Prostate gland (tissue), 2 donors: ENCODE results near the gene LDB3. TPM values are rescaled to one million over a fixed set of nuclear protein-coding genes. Genes with fewer than 3 reads are reported as not detected.
A peak's percentile ranks its signal among the peaks of the same experiment; 100 is the strongest.

Experiments used
- DNase-seq: peaks from one replicate; pipeline ENCODE4 v3.0.0-alpha.2; 2019; ENCODE audit warnings: low spot score
- H3K27ac ChIP-seq, 2 donors: fragments of 200-600 bp; sonication (generic); 2 replicates each; pipeline ENCODE4 v1.5.1; 2017 to 2019
- H3K27me3 ChIP-seq: fragments of 200-600 bp; sonication (generic); replicated peaks from 2 replicates; pipeline ENCODE4 v1.5.1; 2019; ENCODE audit not compliant: insufficient read depth
- H3K36me3 ChIP-seq, 2 donors: fragments of 200-600 bp; sonication (generic); 1 replicate in 1 of 2; 2 replicates in 1 of 2; pipeline versions ENCODE4 v1.5.1 to v1.8.1; 2017 to 2019
- H3K4me1 ChIP-seq: fragments of 200-600 bp; sonication (generic); replicated peaks from 2 replicates; pipeline ENCODE4 v1.5.1; 2019
- H3K4me3 ChIP-seq, 2 donors: fragments of 200-600 bp; sonication (generic); 2 replicates each; pipeline ENCODE4 v1.5.1; 2017 to 2019
- H3K9me3 ChIP-seq: fragments of 200-600 bp; sonication (generic); 2 replicates; pipeline ENCODE4 v1.5.1; 2017
- POLR2A ChIP-seq: fragments of 450-650 bp; IDR thresholded peaks from one replicate; pipeline ENCODE4 v1.6.1; 2016; ENCODE audit warnings: antibody characterized with exemption, mild to moderate bottlenecking
- POLR2AphosphoS5 ChIP-seq: sonication (generic); formaldehyde crosslinking; IDR thresholded peaks from one replicate; pipeline ENCODE4 v1.6.1; 2017; ENCODE audit warnings: antibody characterized with exemption
- WGBS: methylation state at CpG from one replicate; pipeline ENCODE4 v1.1.5; 2018; 5-methylcytosine and 5-hydroxymethylcytosine counted together
- intact Hi-C: fragments of 100-400 bp; cut with DNase I; formaldehyde crosslinking; loops from one replicate; pipeline ENCODE4 v1.14.2; 2022
- total RNA-seq, 2 donors: library from RNA; depleted of rRNA; stranded (reverse); fragments of >200 nt; gene quantifications; one replicate each; pipeline ENCODE4 v1.1.0, GENCODE V29; 2016
- TF ChIP-seq, protein P1 (sequence below), 4 experiments: fragments of 200-600 bp in 2 of 4; fragments of 450-650 bp in 2 of 4; sonication (generic) in 2 of 4; IDR thresholded peaks; 1 replicate in 3 of 4; 2 replicates in 1 of 4; pipeline ENCODE4 v1.5.1; 2016 to 2019; ENCODE audit warnings: antibody characterized with exemption in 4 of 4, mild to moderate bottlenecking in 2 of 4, moderate library complexity in 2 of 4

The LDB3 gene
- total RNA-seq, 2 donors from 2014 or later = 10.8 to 13.0 TPM

DNA sequence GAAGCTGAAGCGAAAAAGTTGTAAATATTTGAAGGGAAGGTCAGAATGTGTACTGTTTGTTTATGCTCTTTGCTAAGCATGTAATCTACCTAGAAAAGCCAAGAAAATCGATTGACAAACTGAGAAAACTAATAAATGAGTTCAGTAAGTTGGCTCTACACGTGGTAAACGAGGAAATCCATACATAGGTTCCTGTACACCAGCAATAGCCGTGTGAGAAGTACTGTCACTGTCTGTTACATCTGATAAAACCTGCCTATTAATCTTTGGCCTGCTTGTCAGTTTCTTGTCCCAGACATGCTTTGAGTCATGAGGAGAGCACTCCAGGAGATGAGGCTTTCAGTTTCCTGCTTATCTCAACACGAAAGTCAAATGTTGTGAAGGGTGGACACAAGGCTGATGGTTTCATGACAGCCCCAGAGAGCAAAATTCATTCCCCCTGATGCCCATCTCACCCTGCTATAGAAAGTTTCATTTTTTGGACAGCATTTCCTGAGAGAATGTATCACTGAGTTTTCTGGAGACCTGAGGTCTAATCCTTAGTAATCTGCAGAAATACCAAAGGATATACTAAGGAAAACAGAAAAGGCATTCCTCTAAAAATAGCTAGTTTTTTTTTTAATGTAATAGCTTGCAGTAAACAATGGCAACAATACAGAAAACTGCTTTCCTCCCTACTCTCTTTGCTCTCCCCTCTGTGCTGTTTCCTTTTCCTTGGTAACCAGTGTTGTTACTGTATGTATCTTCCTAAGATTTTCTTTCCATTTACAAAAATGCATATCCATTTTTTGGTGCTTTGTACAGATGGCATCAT lies 107.0 kb downstream of the LDB3 start:
- DNase-seq = no peak
- peaks cover 8% of the 10 kb centered on the region for H3K4me1 ChIP-seq
- TF ChIP-seq POLR2A = no peak
- peak; percentile 8 for TF ChIP-seq POLR2AphosphoS5
- TF ChIP-seq, protein P1, sequence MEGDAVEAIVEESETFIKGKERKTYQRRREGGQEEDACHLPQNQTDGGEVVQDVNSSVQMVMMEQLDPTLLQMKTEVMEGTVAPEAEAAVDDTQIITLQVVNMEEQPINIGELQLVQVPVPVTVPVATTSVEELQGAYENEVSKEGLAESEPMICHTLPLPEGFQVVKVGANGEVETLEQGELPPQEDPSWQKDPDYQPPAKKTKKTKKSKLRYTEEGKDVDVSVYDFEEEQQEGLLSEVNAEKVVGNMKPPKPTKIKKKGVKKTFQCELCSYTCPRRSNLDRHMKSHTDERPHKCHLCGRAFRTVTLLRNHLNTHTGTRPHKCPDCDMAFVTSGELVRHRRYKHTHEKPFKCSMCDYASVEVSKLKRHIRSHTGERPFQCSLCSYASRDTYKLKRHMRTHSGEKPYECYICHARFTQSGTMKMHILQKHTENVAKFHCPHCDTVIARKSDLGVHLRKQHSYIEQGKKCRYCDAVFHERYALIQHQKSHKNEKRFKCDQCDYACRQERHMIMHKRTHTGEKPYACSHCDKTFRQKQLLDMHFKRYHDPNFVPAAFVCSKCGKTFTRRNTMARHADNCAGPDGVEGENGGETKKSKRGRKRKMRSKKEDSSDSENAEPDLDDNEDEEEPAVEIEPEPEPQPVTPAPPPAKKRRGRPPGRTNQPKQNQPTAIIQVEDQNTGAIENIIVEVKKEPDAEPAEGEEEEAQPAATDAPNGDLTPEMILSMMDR (IDR thresholded peaks at IDR 0.05) = no peak
- H3K27ac ChIP-seq = no peak overlapping the region
- intact Hi-C loops = no loop called here
- H3K27me3 ChIP-seq = no peaks in the 10 kb centered on the region
- H3K9me3 ChIP-seq = no peaks in the 10 kb centered on the region
- WGBS = 20% methylated on average over 6 of the region's 6 CpGs
- H3K4me3 ChIP-seq = no peak overlapping the region
- no peaks in the 10 kb centered on the region for H3K36me3 ChIP-seq

DNA sequence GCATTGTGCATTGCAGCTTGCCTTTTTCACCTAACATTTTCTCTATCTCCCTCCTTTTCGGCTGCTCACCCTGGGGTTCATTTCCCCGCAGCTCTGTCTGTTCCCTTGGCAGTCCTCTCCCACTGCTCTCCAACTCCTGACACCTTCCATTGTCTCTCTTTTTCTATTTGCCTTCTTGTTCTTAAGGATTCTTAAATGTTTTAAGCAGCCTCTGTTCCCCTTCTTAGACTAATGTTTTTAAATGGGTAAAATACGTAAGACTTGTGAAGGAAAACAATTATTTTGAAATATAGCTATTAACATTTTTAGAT lies 107.5 kb downstream of the LDB3 start:
- Histone ChIP-seq H3K36me3 (no peaks in the 10 kb centered on the region), H3K4me1 (peaks cover 8% of the 10 kb centered on the region), H3K27ac (no peak overlapping the region), H3K27me3 (no peaks in the 10 kb centered on the region), H3K9me3 (no peaks in the 10 kb centered on the region), H3K4me3 (no peak overlapping the region)
- TF ChIP-seq POLR2A (no peak), POLR2AphosphoS5 (no peak)
- TF ChIP-seq, protein P1 (IDR thresholded peaks at IDR 0.05) = no peak
- intact Hi-C loops = no loop called here
- WGBS = 30% methylated on average over 3 of the region's 3 CpGs
- DNase-seq = no peak

- no peaks in the 10 kb centered on the region for H3K27me3 ChIP-seq
- no peak for DNase-seq
- H3K27ac ChIP-seq = peak overlapping the region in 1 of 2 donors; percentile 45
- intact Hi-C loops = no loop called here
- TF ChIP-seq, protein P1 (IDR thresholded peaks at IDR 0.05) = no peak
- TF ChIP-seq POLR2AphosphoS5 = peak; percentile 56
- peaks cover 8% of the 10 kb centered on the region for H3K4me1 ChIP-seq
- no peaks in the 10 kb centered on the region for H3K36me3 ChIP-seq
- H3K9me3 ChIP-seq = no peaks in the 10 kb centered on the region
- no peak overlapping the region for H3K4me3 ChIP-seq
- 60% methylated on average over 5 of the region's 5 CpGs for WGBS
These were observed 111.1 kb downstream of the LDB3 start for GRCh38 chr10:86779220-86780017.

DNA sequence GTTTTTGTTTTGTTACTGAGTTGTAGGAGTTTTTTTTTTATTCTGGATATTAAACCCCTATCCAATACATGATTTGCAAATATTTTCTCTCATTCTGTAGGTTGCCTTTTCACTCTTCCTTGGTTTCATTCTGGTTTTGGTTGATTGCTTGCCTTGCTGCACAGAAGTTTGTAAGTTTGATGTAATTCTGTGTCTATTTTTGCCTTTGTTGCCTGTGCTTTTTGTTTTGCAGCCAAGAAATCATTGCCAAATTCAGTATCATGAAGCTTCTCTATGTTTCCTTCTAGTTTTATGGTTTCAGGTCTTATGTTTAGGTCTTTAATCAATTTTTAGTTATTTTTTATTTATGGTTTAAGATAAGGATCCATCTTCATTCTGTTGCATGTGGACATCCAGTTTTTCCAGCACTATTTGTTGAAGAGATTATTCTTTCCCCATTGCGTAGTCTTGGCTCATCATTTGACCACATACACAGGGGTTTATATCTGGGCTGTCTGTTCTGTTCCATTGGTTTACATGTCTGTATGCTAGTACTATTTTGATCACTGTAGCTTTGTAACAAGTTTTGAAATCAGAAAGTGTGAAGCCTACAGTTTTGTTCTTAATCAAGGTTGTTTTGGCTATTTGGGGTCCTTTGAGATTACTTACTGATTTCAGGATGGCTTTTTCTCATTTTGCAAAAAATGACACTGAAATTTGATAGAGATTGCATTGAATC lies 114.5 kb downstream of the LDB3 start:
- H3K27me3 ChIP-seq = no peaks in the 10 kb centered on the region
- peaks cover 11% of the 10 kb centered on the region for H3K4me1 ChIP-seq
- no peak for DNase-seq
- TF ChIP-seq, protein P1 (IDR thresholded peaks at IDR 0.05) = no peak
- H3K36me3 ChIP-seq = no peaks in the 10 kb centered on the region
- no peak overlapping the region for H3K27ac ChIP-seq
- intact Hi-C loops = no loop called here
- H3K4me3 ChIP-seq = no peak overlapping the region
- no peaks in the 10 kb centered on the region for H3K9me3 ChIP-seq
- WGBS = 56% methylated on average over 1 of the region's 1 CpG
